Endothelial cell of umbilical vein (primary cell): ENCODE measurements around the gene MKNK1. TPM values are rescaled to one million over a fixed set of nuclear protein-coding genes. Genes with fewer than 3 reads are reported as not detected.
"Not testable (repeated sequence)": the region's sequence is repeated elsewhere in the genome, so short reads cannot be mapped to it uniquely, and the experiment has no call there.

Source experiments
- BruUV-seq: library from RNA; stranded (reverse); fragments of 400-500 nt; replicated peaks from 2 replicates; lab custom pipeline; 2021; lab: Mats Ljungman, UMichigan
- CTCF ChIA-PET: fragments of 300-600, 350-600 bp; sonication (Branson Sonifier 250); formaldehyde crosslinking; loops from one replicate; lab custom pipeline; 2021; ENCODE audit warnings: antibody characterized with exemption, inconsistent platforms; lab: Charles Lee
- POLR2A ChIA-PET: fragments of 300-600, 350-600 bp; sonication (Branson Sonifier 250); formaldehyde crosslinking; loops from one replicate; lab custom pipeline; 2021; ENCODE audit warnings: antibody characterized with exemption, inconsistent platforms; lab: Charles Lee
- DNase-seq: peaks from one replicate; pipeline ENCODE4 v3.0.0-alpha.2; 2011; ENCODE audit warnings: low read depth, low spot score
- FAIRE-seq: peaks from 2 replicates; lab custom pipeline; 2011; peaks lifted over from hg19 to GRCh38; lab: Jason Lieb, UNC
- H2AFZ ChIP-seq: 2 replicates; pipeline ENCODE4 v1.6.0; 2012; ENCODE audit warnings: low read depth, low read length, control low read depth, inconsistent platforms
- H3K27ac ChIP-seq: 2 replicates; pipeline ENCODE4 v1.5.1; 2011; ENCODE audit warnings: low read depth, mild to moderate bottlenecking, control low read depth, low read length, moderate library complexity; ENCODE audit not compliant: insufficient read depth
- H3K27me3 ChIP-seq, 2 experiments: 2 replicates each; pipeline versions ENCODE4 v1.6.0 to v1.6.1; 2011; ENCODE audit warnings: low read length in 2 of 2, mixed read lengths in 1 of 2; ENCODE audit not compliant: control insufficient read depth in 2 of 2, insufficient read depth in 2 of 2
- H3K36me3 ChIP-seq, 2 experiments: 2 replicates in 1 of 2; 3 replicates in 1 of 2; pipeline ENCODE4 v1.5.1; 2011; ENCODE audit warnings: low read length in 2 of 2, mild to moderate bottlenecking in 1 of 2, moderate library complexity in 1 of 2; ENCODE audit not compliant: control insufficient read depth in 2 of 2, insufficient read depth in 2 of 2; ENCODE audit errors: extremely low read depth in 1 of 2
- H3K4me1 ChIP-seq: 3 replicates; pipeline ENCODE4 v1.5.1; 2011; ENCODE audit warnings: mild to moderate bottlenecking, low read length; ENCODE audit not compliant: control insufficient read depth, insufficient read depth; ENCODE audit errors: extremely low read depth
- H3K4me2 ChIP-seq: 2 replicates; pipeline ENCODE4 v1.6.1; 2011; ENCODE audit warnings: low read length, control low read depth, mixed read lengths; ENCODE audit not compliant: insufficient read depth
- H3K4me3 ChIP-seq, 3 experiments: fragments of 200-600 bp in 1 of 3; sonication (generic), shearing (Covaris generic) in 1 of 3; replicated peaks in 1 of 3; 2 replicates each; pipeline ENCODE4 v1.5.1; 2011 to 2016; ENCODE audit warnings: control low read depth in 3 of 3, low read length in 3 of 3, mild to moderate bottlenecking in 2 of 3, inconsistent platforms in 1 of 3, low read depth in 1 of 3, moderate library complexity in 1 of 3; ENCODE audit not compliant: insufficient read depth in 1 of 3
- H3K79me2 ChIP-seq: 2 replicates; pipeline ENCODE4 v1.6.0; 2012; ENCODE audit warnings: low read length, inconsistent platforms; ENCODE audit not compliant: control insufficient read depth, insufficient read depth
- H3K9ac ChIP-seq: replicated peaks from 2 replicates; pipeline ENCODE3; 2011; ENCODE audit warnings: low read length, control low read depth; ENCODE audit not compliant: insufficient read depth; ENCODE audit errors: extremely low read depth
- H3K9me1 ChIP-seq: replicated peaks from 3 replicates; pipeline ENCODE4 v1.6.0; 2011; ENCODE audit warnings: mild to moderate bottlenecking, low read length; ENCODE audit not compliant: control insufficient read depth, insufficient read depth; ENCODE audit errors: extremely low read depth
- H3K9me3 ChIP-seq: replicated peaks from 2 replicates; pipeline ENCODE4 v1.5.1; 2012; ENCODE audit warnings: low read length, inconsistent platforms; ENCODE audit not compliant: control insufficient read depth, insufficient read depth
- H4K20me1 ChIP-seq: replicated peaks from 2 replicates; pipeline ENCODE3; 2011; ENCODE audit warnings: mild to moderate bottlenecking, low read length; ENCODE audit not compliant: control insufficient read depth, insufficient read depth; ENCODE audit errors: extremely low read depth
- FOS ChIP-seq: IDR thresholded peaks from 2 replicates; pipeline ENCODE4 v1.6.1; 2011; ENCODE audit warnings: mild to moderate bottlenecking, low read length, moderate library complexity, borderline replicate concordance; ENCODE audit not compliant: insufficient read depth
- JUN ChIP-seq: IDR thresholded peaks from 2 replicates; pipeline ENCODE4 v1.6.1; 2011; ENCODE audit warnings: borderline replicate concordance, low read depth; ENCODE audit not compliant: insufficient read length, insufficient read depth
- MAX ChIP-seq: IDR thresholded peaks from 2 replicates; pipeline ENCODE4 v1.6.1; 2011; ENCODE audit not compliant: insufficient read depth, insufficient read length
- MYC ChIP-seq: IDR thresholded peaks from one replicate; pipeline ENCODE4 v1.6.1; 2011; ENCODE audit warnings: mild to moderate bottlenecking, low read depth, low read length
- POLR2A ChIP-seq: IDR thresholded peaks from 2 replicates; pipeline ENCODE4 v1.6.1; 2012; ENCODE audit warnings: low read depth, mild to moderate bottlenecking, control low read depth, low read length
- POLR2AphosphoS5 ChIP-seq: IDR thresholded peaks from 2 replicates; pipeline ENCODE4 v1.6.1; 2012; ENCODE audit warnings: low read depth, mild to moderate bottlenecking, control low read depth, low read length, moderate library complexity; ENCODE audit not compliant: insufficient read depth
- dilution Hi-C: fragments of 300-500 bp; cut with MboI; formaldehyde crosslinking; loops from one replicate; pipeline ENCODE4 v1.15.0; 2019; ENCODE audit warnings: low sequenced_read_pairs; ENCODE audit not compliant: extremely low pct_ligation_motif_present
- intact Hi-C: fragments of 100-400 bp; cut with micrococcal nuclease; formaldehyde crosslinking; loops from one replicate; pipeline ENCODE4 v1.10.0; 2022
- polyA plus RNA-seq, 4 experiments: library from polyadenylated mRNA; depleted of rRNA in 3 of 4; stranded (reverse) in 3 of 4; unstranded in 1 of 4; fragments of >200 nt; gene quantifications; 2 replicates each; pipeline versions ENCODE4 v1.2.1 to v1.2.3, GENCODE V29; 2011 to 2012; ENCODE audit warnings: missing spikeins in 1 of 4
- total RNA-seq: library from RNA; stranded (reverse); gene quantifications from 2 replicates; pipeline ENCODE4 v1.2.3, GENCODE V29; 2021

Gene MKNK1
- total and polyA plus RNA-seq, 2 donors (not counting 3 experiments of a cell fraction or from before 2014, with no cell fraction given), result 32.9 to 42.6 TPM

- DNase-seq (no peak), FAIRE-seq (no peak)
- Histone ChIP-seq H3K4me3 (no peak overlapping the region), H3K9me3 (no peaks in the 10 kb centered on the region), H3K9ac (no peak overlapping the region), H3K27ac (no peak overlapping the region), H3K79me2 (no peaks in the 10 kb centered on the region), H3K4me2 (no peak overlapping the region), H3K9me1 (no peaks in the 10 kb centered on the region), H2AFZ (no peak overlapping the region), H3K36me3 (peaks cover 6 to 8% of the 10 kb centered on the region in 2 experiments), H3K4me1 (no peaks in the 10 kb centered on the region), H4K20me1 (no peaks in the 10 kb centered on the region), H3K27me3 (no peaks in the 10 kb centered on the region)
- ChIA-PET CTCF (interaction anchor here (1.1 to 1.3 kb wide), 2 partner anchors 10 to 23 kb away, joined by 3 to 6 read pairs; no protein-coding TSS in a partner anchor), POLR2A (no interaction called here)
- dilution Hi-C loops, result no loop called here
- no TSS peak for BruUV-seq
- TF ChIP-seq MYC (no peak), FOS (no peak), POLR2A (no peak), MAX (no peak), JUN (no peak), POLR2AphosphoS5 (no peak)
- intact Hi-C loops, result no loop called here
Observed at GRCh38 chr1:46652321-46653100, 48.4 kb upstream of the MKNK1 start.

GRCh38 chr1:46651152-46651551, 47.1 kb upstream of the MKNK1 start:
- intact Hi-C loops, H3K4me1 ChIP-seq, FAIRE-seq, H3K27me3 ChIP-seq, CTCF ChIA-PET, H2AFZ ChIP-seq, DNase-seq, H3K9me1 ChIP-seq, H3K4me2 ChIP-seq, H3K4me3 ChIP-seq, H3K27ac ChIP-seq, H4K20me1 ChIP-seq, BruUV-seq, H3K9ac ChIP-seq, dilution Hi-C loops, H3K79me2 ChIP-seq, H3K9me3 ChIP-seq, H3K36me3 ChIP-seq: not testable (repeated sequence)
- POLR2A ChIA-PET, result interaction anchor here (0.6 kb wide), 1 partner anchor 22 kb away, joined by 4 read pairs; no protein-coding TSS in a partner anchor
